PC-3 (cell line): ENCODE results near the gene IL25.
"Not testable (repeated sequence)": the region's sequence is repeated elsewhere in the genome, so short reads cannot be mapped to it uniquely, and the experiment has no call there.

ENCODE experiments used
- CTCF ChIP-seq: fragments of 300-600 bp; sonication (generic); conservative IDR thresholded peaks from 2 replicates; pipeline ENCODE4 v1.5.1; 2017; ENCODE audit warnings: antibody characterized with exemption, low read depth, mild to moderate bottlenecking, low read length
- EZH2 ChIP-seq: fragments of 300-600 bp; sonication (generic); IDR thresholded peaks from one replicate; pipeline ENCODE4 v1.6.1; 2017; ENCODE audit warnings: antibody characterized with exemption, mild to moderate bottlenecking, low read length; ENCODE audit not compliant: unreplicated experiment
- EZH2phosphoT487 ChIP-seq: fragments of 300-600 bp; sonication (generic); IDR thresholded peaks from 2 replicates; pipeline ENCODE4 v1.6.1; 2018; ENCODE audit warnings: mild to moderate bottlenecking, antibody characterized with exemption, low read length, borderline replicate concordance

- TF ChIP-seq EZH2, CTCF, EZH2phosphoT487: not testable (repeated sequence)
Measured at GRCh38 chr14:23386266-23386657, 13.7 kb downstream of the IL25 start.
